Measurements from ENCODE around the gene FAM81B.

FAM81B gene

DNA sequence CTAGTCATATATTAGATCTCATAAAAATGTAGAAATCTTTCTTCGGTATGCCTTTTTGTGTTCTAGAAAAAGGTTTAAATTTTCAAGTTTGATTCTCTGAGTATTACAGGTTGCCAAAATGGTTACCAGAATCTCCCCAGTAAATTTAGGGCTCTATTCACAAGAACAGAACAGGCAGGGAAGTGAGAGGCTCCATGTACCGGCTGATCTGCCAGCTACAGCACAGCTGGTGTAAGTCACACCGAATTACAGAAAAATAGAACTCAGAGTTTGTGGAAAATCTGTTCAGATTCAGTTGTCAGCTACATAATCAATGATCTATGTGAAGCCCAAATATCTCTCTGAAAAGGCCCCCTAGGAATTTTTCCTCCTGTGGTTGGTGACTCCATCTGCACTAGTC lies 10.5 kb downstream of the FAM81B start:
- no peak for DNase-seq (ENCODE audit: low read depth)

- no peak for DNase-seq (ENCODE audit: low read depth)
Observed at GRCh38 chr5:95403996-95404395, 12.8 kb downstream of the FAM81B start.

DNA sequence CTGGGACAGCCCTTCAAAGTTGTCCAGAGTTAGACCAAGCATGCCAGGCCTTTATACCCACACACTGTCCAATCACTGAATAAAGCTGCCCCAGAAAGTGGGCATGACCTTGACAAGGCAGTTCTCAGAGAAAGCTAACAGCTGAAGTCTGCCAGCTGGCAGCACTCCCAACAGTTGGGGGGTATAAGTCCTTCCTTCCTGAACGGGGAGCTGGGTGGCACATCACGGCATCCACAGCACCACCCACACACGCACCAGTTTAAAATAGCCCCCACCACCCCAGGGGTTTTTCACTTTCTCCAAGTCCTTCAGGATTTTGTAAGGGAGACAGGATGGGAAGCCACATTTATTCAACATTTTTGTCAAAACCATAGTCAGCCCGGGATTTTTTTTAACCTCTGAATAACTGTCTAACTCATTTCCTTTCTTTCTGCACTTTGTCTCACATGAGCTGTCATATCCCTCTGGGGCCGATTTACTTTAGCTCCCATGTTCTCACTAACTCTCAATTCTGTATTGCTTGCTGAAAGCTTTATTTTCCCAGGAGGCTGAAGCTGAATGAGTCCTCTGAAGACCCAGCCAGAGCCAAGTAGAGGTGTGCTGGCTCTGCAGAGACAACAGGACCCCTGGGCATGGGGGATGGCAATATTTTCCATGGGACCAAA lies 15.4 kb downstream of the FAM81B start:
- no peak for DNase-seq (ENCODE audit: low read depth)

- DNase-seq (ENCODE audit: low read depth) = no peak
Observed at GRCh38 chr5:95410279-95410678, 19.1 kb downstream of the FAM81B start.

- no peak for DNase-seq (ENCODE audit: low read depth)
Observed at GRCh38 chr5:95411474-95411873, 20.3 kb downstream of the FAM81B start.

DNA sequence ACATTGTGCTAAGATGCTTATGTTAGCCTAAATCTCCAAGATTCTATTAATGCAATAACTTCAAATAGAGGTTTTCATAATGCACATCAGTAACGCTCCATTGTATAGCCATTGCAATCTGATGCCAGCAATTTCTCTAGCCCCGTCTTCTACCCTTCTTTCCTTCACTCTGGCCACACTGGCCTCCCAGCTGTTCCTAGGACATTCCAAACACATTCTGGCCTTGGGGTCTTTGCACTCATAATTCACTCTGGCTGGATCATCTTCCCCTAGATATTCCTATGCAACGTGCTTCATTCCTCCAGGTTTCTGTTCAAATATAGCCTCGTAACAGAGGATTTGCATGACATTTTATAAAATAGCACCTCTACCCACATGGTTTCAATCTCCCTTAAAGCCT lies 23.3 kb downstream of the FAM81B start:
- DNase-seq (ENCODE audit: low read depth) = no peak

- no peak for DNase-seq (ENCODE audit: low read depth)
Observed at GRCh38 chr5:95417971-95418370, 26.8 kb downstream of the FAM81B start.

DNA sequence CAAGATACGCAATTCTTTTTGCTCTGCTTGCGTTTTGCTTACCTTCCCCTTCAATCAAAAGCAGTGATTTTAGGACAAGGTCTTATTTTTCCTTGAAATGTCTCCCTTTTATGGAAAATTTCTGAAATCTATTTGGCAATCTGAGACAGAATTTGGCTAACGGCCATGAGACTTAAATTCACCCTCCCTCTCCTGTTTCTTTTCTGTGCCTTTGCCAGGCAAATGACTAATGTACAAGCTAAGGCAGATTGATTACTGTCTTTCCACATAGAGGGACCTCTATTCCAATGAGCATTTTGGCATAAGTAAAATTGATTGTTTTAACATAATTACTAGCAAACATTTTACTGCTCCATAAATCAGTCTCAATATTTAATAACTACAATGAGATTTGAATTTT lies 31.7 kb downstream of the FAM81B start:
- DNase-seq (ENCODE audit: low read depth) = no peak

DNA sequence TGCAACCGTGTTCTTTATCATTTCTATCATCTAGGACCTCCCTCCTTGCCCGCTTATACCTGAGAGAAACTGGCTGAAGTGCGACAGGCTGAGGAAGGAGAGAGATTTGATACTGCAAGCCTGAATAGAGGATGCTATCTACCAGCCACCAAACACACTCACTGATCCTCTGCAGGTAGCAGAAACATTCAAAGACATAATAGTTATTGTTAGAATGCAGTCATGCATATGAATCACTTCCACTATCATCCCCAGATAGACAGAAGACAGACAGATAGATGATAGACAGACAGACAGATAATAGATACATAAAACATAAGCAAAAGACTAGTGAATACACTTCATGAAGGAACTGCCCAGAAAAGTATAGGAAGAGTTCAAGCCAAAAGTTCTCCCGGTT lies 32.9 kb downstream of the FAM81B start:
- DNase-seq (ENCODE audit: low read depth) = no peak

DNA sequence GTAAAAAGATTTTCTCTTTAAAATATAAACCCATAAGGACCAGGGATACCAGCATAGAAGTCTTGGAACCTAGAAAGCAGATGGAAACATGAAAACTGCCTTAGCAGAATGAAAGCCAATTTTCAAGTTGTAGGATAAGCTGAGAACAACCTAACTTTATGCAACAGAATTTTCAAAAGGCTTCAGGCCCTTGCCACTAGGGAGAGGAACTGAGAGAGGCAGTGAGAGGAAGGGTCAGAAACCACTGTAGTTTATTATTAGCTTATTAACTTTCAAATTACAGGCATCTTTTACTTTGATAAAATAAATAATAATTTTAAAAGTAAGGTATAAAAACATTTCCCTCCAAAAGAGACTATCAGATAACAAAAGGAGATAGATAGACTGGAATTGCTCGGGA lies 33.4 kb downstream of the FAM81B start:
- DNase-seq (ENCODE audit: low read depth) = no peak

DNA sequence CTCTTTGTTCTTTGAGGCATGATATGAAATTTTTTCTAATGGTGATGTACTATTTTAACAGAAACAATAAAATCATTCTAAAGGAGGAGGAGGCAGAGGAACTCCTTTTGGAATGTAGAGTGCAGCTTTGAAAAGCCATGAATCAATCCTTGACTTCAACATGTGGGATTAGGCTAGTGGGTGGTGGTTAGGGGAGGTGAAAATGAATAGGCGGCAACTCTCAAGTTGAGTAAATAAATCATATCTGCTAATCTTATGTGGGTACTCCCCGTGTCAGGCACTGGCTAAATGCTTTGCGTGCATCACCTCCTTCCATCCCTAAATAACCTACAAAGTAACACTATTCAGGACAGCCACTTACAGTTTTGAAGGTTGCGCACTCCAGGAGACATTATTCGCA lies 35.1 kb downstream of the FAM81B start:
- DNase-seq (ENCODE audit: low read depth) = no peak

- no peak for DNase-seq (ENCODE audit: low read depth)
Observed at GRCh38 chr5:95432779-95433178, 41.6 kb downstream of the FAM81B start.

GRCh38 chr5:95439801-95440493 lies 48.8 kb downstream of the FAM81B start:
- DNase-seq (ENCODE audit: low read depth) = no peak

DNA sequence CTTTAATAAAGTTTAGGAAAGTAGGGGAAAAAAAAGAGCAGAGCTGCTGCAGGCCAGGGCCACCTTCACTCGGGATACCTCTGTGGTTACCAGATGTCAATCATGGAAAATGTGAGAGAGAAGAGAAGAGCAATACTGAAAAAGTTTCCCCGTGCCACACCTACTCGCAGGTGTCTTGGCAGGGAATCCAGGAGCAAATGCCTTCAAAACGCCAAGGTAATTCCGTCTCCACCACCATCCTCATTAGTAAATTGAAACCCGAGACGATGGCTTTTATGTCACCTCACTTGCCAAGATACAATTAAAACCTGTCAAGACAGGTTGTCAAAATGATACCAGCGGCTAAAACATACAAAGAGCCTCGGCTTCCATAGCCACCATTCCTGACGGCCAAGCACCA lies 49.7 kb downstream of the FAM81B start:
- no peak for DNase-seq (ENCODE audit: low read depth)

GRCh38 chr5:95441636-95442035 lies 50.5 kb downstream of the FAM81B start:
- DNase-seq (ENCODE audit: low read depth) = no peak

DNA sequence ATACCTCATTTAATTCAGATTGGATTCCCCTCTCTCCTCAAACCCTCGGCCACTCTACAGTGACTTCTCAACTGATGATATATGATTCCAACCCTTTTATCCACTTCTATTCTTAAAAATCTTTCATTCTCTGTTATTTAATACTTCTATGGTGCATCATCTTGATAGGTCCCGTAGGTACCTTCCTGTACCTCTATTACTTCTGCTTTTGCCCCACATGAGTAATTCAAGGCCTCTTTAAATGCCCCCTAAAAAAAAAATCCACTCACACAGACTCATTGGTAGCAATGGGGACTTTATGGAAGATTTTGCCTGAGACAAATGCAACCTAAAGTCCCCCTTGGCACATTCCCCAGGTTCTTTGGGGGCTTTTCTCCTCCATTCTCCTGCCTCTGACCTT lies 54.3 kb downstream of the FAM81B start:
- DNase-seq (ENCODE audit: low read depth) = no peak

DNA sequence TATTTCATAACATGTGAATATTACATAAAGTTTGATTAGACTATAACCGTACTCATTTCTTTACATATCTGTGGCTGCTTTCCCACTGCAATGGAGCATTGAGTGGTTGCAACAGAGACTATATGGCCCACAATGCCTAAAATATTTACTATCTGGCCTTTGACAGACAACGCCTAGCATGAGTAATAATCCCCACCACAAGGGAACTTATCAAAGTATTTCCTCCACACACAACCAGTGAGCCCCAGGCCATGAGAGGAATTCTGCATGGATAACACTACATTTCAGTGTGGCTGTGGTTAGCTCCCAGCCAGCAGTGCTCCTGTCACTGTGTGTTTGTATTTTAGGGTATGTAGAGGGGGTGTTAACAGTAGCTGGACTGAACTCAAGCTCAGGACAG lies 54.8 kb downstream of the FAM81B start:
- no peak for DNase-seq (ENCODE audit: low read depth)

DNA sequence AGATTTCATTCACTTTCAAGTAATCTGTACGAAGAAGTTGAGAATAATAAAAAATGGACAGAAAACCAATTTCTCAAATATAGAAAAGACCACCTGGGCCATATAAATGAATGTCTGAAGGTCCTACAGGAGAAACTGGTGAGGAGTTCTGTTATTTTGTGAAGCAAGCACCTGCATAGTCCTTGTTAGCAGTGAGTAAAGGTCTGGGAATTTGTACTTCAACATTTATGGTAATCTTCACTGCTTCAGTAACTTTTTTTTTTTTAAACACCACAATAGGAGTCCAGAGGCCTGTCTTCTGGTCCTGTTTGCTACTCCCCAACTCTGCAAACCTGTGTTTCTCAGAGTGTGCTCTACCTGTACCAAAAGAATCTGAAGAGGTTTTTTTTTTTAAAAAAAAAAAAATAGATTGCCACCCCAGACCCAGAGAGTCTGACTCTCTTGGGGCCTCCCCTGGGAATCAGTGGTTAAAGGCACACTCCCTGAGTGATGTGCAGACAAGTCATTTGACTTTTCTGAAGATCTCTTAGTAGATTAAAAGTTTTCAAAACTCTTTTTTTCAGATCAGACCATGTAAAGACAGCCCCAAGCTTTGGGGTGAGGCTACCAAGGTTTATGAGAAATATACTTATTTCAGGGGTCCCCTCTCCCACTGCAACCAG lies 55.5 kb downstream of the FAM81B start:
- DNase-seq (ENCODE audit: low read depth) = no peak

- no peak for DNase-seq (ENCODE audit: low read depth)
Observed at GRCh38 chr5:95447961-95448360, 56.8 kb downstream of the FAM81B start.

GRCh38 chr5:95448789-95449188 lies 57.6 kb downstream of the FAM81B start:
- DNase-seq (ENCODE audit: low read depth) = no peak

DNA sequence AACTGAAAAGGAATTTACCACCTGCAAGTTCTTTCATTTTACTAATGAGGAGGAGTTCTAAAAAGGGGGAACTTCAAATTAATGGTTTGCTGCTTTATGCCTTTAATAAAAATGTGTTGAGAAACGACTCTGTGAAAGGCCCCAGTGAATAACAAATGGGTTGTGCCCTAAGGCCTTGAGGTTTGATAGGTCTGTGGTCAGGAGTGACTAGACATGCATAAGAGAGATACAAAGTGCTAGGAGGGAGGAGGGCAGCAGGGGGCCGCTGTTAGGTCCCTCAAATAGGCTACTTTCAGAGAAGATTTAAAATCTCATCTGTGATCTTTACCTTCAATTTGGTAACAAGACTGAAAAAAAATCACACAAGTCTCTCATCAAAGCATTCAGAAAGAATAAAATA lies 58.3 kb downstream of the FAM81B start:
- DNase-seq (ENCODE audit: low read depth) = no peak

DNA sequence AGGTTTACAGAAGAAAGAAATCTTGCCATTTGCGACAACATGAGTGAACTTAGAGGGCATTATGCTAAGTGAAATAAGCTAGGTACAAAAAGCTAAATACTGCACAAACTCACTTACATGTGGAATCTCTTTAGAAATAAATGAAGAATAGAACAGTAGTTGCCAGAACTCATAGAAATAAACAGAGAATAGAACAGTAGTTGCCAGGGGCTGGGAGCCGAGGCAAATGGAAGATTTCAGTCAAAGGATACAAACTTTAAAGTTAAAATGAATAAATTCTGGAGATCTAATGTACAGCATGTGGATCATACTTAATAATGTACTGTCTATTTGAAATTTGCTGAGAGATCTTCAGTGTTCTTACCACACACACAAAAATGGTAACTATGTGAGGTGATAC lies 63.4 kb downstream of the FAM81B start:
- no peak for DNase-seq (ENCODE audit: low read depth)

GRCh38 chr5:95460665-95461064 lies 69.5 kb downstream of the FAM81B start:
- no peak for DNase-seq (ENCODE audit: low read depth)

GRCh38 chr5:95471487-95471886 lies 80.3 kb downstream of the FAM81B start:
- no peak for DNase-seq (ENCODE audit: low read depth)
